GM19025 (cell line): Measurements from ENCODE around the gene ZNF626.
"Not testable (repeated sequence)": the region's sequence is repeated elsewhere in the genome, so short reads cannot be mapped to it uniquely, and the experiment has no call there.

Experiments
- ATAC-seq: cut with Tn5 transposase; IDR thresholded peaks from one replicate; pipeline ENCODE4 v1.9.1; 2021; ENCODE audit warnings: mild to moderate bottlenecking, low read depth, moderate library complexity; ENCODE audit not compliant: unreplicated experiment

The ZNF626 gene

DNA sequence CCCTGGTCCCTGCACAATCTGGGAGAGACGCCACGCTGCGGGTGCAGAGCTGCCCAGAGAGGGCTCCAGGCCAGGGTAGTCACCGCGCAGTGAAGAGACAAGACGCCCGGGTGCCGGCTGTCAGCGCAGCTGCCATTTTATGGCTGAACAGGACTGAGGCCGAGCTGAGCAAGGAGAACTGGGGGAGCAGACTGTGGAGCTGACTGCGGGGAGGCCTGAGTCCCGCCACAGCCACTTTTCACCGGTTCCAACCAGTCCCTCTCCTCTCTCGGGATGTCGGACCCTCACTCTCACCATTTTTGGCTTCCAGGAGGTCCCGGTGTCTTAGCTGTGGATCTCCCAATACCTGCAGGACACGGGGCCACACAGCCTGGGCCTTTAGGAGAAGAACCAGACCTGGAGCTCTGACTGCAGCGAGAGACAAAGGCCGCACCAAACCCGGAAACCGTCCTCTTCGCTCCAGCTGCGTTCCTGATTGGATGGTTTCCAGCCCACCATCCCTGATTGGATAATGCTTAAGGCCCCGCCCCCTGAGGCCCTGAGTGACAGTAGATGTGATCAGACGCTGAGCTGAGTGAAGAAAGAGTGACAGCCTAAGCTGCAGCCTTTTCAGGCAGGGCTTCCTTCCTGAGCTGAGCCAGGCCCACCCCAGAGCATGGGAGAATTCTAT is at the start of gene ZNF626:
Gene ZNF626, minus strand, starts transcription at position 422 of the 670 bp plus-strand sequence. Its CDS starts 125 bp downstream, at position 297.
- no peak for ATAC-seq

DNA sequence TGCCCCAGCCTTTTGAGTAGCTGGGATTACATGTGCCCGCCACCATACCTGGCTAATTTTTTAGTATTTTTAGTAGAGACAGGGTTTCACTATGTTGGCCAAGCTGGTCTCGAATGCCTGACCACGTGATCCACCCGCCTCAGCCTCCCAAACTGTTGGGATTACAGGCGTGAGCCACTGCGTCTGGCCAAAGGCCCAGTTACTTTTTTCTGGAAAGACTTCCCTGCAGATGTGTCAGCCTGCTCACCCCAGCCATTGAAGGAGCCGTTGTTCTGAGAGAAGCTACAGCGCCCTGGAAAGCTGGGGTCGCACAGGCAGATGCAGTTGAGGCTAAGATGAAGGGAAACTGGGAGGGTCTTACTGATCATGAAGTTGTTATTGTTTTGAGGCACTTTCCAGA is 7.9 kb upstream of the ZNF626 start:
- no peak for ATAC-seq

DNA sequence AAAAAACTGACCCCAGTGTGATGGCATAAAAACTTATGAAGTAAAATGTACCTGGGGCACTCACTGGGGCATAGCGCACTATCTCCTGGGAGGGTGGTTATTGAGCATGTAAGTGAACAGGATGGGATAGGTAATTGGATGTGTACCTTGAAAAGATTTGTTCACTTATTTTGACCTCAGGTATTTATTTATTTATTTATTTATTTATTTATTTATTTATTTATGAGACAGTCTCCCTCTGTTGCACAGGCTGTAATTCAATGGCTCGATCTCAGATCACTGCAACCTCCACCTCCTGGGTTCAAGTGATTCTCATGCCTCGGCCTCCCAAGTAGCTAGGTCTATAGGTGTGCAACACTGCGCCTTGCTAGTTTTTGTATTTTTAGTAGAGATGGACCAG is 5.9 kb upstream of the ZNF626 start:
- ATAC-seq: no peak

DNA sequence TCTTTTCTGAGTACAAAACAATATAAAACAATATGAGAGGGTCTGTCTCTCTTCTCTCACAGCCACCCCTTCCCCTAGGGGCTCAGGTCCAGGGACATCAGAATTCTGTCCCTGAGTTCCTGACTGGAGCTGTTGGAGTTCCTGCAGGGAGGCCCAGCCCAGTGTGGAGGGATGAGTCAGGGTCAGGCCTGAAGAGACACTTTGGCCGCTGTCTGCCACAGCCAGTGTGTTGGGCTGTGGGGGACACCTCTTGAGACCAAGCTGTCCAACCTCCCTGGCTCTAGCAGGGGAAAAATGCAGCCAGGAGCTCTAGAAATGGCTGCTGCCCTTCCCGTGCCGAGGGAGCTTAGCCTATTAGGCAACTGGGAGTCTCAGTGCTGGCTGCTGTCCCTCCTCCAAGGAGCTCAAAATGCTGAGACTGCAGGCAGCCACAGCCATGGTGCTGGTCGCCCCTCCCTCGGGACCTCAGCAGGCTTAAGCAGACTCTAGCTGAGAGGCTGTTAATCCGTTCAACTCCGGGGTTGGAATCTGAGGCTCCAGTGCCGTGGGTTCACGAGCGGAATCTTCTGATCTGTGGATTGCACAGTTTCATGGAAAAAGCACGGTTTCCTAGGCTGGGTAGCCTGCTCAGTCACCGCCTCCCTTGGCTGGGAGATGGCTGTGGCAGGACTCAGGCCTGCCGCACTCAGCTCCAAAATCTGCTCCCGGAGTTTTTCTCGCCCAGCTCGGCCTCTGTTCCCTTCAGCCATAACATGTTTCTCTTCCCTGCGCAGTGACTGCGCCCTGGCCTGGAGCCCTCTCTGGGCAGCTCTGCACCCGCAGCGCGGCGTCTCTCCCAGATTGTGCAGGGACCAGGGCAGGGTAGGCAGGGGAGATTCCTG is 3.8 kb upstream of the ZNF626 start:
- no peak for ATAC-seq

DNA sequence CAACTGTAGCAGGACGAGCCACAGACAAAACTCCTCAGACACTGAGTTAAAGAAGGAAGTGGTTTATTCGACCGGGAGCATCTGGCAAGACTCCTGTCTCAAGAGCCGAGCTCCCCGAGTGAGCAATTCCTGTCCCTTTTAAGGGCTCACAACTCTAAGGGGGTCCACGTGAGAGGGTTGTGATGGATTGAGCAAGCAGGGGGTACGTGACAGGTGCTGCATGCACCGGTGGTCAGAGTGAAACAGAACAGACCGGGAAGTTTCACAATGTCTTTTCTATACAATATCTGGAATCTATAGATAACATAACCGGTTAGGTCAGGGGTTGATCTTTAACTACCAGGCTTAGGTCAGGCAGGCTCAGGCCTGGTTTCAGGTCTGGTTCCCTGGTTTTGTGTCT is 3.1 kb upstream of the ZNF626 start:
- not testable (repeated sequence) for ATAC-seq

DNA sequence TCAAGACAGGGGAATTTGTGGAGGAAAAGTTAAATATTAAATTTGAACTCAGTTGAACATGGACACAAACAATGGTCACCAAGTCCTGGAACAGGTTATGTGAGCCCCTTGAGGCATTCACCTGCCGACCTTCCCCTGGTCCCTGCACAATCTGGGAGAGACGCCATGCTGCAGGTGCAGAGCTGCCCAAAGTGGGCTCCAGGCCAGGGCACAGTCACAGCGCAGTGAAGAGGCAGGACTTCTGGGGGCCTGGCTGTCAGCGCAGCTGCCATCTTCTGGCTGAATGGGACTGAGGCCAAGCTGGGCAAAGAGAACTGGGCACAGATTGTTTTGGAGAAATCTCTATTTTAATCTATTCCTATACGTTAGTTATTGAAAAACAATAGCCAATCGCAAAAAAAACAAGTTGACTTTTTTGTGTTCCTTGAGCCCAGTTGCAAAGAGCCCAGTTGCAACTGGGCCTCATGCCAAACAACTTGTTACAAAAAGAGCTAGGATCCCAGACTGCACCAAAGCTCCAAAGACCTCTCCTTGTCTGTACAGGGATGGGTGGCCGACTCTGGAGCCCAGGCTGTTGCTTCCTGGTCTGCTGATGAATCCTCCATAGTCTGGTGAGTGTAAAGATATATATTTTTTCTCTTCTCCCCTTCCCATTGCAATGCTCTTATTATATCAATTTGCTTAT is 1.2 kb upstream of the ZNF626 start:
- no peak for ATAC-seq

DNA sequence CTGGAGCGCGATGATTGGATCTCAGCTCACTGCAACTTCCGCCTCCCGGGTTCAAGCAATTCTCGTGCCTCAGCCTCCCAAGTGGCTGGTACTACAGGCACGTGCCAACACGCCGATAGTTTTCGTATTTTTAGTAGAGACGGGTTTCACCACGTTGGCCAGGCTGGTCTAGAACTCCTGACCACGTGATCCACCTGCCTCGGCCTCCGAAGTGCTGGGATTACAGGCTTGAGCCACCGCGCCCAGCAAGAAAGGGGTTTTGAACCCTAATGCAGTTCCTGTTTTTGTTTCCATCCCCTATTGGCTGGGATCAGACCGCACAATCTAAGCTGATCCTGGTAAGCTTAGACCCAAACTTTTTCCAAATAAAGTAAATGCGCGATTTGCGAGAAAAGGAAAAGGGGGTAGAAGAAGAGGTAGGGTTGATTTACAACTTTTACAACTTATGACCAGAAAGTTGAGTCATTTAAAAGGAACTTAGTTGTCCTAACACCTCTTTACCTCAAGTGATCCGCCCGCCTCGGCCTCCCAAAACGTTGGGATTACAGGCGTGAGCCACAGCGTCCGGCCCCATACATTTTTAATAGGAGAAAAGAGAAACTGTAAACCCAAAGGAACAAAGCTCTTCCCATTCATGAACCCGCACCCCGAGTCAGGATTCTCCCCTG is 764 bp downstream of the ZNF626 start:
- no peak for ATAC-seq

DNA sequence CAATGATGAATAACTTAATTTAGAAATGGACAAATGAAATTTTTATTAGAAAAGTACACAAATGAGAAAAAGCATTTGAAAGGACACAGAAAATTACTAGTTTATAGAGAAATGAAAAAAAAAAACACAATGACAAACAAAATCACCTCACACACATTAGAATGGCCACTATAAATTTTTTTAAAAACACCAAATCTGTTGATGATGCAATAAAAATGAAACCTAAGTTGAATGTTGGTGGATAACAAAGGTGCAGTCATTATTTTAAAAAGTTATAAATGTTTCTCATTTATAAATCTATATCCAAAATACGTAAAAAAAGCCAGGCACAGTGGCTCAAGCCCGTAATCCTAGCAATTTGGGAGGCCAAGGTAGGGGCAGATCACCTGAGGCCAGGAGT is 20.8 kb downstream of the ZNF626 start:
- ATAC-seq: no peak

DNA sequence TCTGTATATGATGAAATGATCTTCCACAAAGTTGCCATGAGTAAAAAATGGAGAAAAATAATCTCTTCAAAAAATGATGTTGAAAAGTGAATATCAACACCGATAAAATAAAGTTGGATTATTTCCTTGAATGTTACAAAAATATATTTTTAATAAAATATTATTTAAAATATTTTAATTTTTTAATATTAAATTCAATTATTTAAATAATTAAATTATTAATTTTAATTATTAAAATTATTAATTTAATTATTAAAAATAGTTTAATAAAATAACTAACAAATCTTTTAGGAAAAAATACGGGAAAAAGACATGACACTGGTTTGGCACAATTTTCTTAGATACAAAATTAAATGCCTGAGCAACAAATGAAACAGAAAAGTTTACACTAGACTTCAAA is 21.3 kb downstream of the ZNF626 start:
- no peak for ATAC-seq

DNA sequence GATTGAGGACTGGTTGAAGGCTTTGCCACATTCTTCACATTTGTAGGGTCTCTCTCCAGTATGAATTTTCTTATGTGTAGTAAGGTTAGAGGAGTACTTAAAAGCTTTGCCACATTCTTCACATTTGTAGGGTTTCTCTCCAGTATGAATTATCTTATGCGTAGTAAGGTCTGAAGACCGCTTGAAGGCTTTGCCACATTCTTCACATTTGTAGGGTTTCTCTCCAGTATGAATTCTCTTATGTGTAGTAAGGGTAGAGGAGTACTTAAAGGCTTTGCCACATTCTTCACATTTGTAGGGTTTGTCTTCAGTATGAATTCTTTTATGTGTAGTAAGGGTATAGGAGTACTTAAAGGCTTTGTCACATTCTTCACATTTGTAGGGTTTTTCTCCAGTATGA is 36.8 kb downstream of the ZNF626 start:
- not testable (repeated sequence) for ATAC-seq

DNA sequence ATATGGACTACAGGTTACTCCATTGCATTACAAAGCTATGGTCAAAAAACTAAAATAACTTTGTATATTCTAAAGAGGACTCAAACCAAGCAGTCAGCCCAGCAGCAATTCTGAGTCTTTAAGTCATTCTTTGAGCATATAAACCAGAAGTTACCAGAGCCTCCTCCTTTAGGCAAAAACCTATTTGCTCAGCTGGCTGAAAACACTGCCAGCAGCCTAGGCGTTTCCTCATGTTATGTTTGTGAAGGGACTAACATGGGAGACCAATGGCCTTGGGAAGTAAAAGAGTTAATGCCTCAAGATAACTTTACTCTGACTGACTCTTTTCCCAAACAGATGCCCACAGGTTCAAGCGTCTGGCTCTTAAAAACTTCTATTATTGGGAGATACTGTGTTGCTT is 45.3 kb downstream of the ZNF626 start:
- no peak for ATAC-seq

DNA sequence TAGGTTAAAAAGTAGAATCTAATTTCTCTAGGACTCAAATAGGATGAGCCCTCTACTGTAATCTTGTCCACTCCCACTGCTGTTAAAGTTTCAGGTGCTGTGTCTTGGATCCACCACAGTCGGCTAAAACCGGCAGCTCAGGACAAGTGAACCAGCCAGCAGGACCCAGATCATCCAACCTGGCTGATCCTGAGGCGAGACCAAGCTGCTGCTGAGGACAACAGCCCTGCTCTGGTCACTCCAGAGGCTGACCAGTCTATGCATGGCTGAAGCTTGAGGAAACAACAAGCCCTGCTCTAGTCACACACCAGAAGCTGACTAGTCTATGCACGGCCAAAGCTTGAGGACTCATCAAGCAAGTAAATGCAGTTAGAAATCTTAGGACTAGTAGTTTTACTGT is 46.4 kb downstream of the ZNF626 start:
- not testable (repeated sequence) for ATAC-seq

DNA sequence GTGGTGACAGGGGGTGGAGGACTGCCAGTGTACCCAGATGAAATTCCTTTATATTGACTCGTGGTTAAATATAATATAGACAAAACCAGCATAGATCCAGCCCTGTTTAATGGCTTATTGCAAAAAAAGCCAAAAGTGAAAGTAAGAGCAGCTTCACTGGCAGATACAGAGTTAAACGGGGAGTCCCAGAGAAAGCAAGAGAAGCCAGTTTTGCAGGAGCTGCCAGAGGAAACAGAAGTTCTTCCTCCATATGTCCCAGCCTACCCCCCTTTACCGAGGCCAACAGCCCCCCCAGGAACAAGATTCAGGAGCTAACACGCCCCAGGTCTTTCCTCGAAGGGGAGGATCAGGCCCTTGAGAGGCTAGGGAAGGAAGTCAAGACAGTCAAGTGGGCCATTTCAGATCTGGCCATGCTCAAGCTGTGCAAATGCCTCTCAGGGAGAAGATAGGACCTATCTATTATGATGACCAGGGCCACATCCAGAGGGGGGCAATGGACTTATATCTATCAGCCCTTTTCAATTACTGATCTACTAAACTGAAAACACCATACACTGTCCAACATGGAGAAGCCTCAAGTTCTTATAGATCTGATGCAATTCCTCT is 48.6 kb downstream of the ZNF626 start:
- no peak for ATAC-seq

DNA sequence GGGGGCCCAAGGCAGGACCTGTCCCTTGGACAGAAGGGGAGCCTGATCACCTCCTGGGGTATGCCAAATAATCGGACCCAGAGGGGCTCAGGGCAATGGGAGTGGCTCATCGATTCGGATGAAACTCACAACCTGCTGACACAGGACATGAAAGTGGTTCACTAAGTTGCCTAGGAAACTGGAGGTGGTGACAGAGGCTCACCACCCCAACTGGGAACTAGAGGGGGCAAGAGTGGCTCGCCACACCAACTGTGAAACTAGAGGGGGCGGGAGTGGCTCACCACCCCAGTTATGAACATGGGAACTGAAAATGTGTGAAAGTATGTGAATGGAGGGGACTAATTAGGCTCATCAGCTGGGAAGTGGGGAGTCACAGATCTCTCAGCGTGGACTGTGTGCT is 49.5 kb downstream of the ZNF626 start:
- no peak for ATAC-seq

DNA sequence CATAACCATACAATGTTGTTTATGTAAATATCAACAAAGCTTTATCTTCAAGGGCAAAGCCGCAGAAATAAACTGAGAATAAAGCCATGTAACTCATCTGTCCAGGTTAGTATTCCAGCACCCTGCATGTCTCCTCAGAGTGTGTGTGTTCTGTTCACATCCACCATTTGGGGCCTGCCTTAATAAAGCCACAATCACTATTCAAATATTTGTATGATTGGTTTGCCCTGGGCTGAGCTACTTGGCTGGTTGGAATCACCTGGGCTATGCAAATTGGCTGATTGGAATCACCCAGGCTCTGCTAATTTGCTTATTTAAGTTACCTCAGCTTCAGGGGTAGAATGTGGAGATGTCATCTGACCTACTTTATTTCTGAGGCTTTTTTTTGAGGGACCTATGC is 53.4 kb downstream of the ZNF626 start:
- no peak for ATAC-seq
